LNCaP clone FGC (cell line): ENCODE data around the gene CNTNAP4.

ENCODE experiments used
- DNase-seq: peaks from one replicate; pipeline ENCODE4 v3.0.0-alpha.2; 2011; ENCODE audit warnings: low read depth
- H3K4me3 ChIP-seq: 2 replicates; pipeline ENCODE4 v1.5.1; 2011; ENCODE audit warnings: mild to moderate bottlenecking, low read depth, low read length, control low read depth
- TF ChIP-seq, protein P1 (sequence below): IDR thresholded peaks from 2 replicates; pipeline ENCODE4 v1.5.1; 2012; ENCODE audit warnings: mild to moderate bottlenecking; ENCODE audit not compliant: control insufficient read depth, insufficient read depth; ENCODE audit errors: extremely low read depth

Gene CNTNAP4

GRCh38 chr16:76474048-76474447 is 196.8 kb downstream of the CNTNAP4 start:
- H3K4me3 ChIP-seq, result no peak overlapping the region
- DNase-seq, result no peak
- TF ChIP-seq, protein P1, sequence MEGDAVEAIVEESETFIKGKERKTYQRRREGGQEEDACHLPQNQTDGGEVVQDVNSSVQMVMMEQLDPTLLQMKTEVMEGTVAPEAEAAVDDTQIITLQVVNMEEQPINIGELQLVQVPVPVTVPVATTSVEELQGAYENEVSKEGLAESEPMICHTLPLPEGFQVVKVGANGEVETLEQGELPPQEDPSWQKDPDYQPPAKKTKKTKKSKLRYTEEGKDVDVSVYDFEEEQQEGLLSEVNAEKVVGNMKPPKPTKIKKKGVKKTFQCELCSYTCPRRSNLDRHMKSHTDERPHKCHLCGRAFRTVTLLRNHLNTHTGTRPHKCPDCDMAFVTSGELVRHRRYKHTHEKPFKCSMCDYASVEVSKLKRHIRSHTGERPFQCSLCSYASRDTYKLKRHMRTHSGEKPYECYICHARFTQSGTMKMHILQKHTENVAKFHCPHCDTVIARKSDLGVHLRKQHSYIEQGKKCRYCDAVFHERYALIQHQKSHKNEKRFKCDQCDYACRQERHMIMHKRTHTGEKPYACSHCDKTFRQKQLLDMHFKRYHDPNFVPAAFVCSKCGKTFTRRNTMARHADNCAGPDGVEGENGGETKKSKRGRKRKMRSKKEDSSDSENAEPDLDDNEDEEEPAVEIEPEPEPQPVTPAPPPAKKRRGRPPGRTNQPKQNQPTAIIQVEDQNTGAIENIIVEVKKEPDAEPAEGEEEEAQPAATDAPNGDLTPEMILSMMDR, result no peak

DNA sequence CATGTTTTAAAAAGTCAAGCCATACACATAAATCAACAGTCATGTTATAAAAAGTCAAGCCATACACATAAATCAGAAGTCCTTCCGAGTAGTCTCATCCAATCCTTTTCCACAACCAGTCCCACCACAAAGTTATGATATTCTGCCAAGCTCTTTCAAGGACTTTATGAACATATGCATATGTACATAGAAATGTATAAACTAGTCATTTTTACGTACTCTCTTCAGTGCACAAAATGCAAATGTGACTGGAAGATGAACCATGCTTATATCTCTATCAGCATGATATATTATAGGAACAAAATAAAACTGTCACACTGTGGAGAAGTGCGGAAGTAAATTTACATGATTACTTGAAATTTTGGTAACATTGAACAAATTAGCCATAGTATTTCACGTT is 200.9 kb downstream of the CNTNAP4 start:
- DNase-seq, result no peak
- TF ChIP-seq, protein P1, result no peak
- no peak overlapping the region for H3K4me3 ChIP-seq

- TF ChIP-seq, protein P1, result no peak
- H3K4me3 ChIP-seq, result no peak overlapping the region
- DNase-seq, result no peak
These were observed 206.2 kb downstream of the CNTNAP4 start for GRCh38 chr16:76483307-76483909.

DNA sequence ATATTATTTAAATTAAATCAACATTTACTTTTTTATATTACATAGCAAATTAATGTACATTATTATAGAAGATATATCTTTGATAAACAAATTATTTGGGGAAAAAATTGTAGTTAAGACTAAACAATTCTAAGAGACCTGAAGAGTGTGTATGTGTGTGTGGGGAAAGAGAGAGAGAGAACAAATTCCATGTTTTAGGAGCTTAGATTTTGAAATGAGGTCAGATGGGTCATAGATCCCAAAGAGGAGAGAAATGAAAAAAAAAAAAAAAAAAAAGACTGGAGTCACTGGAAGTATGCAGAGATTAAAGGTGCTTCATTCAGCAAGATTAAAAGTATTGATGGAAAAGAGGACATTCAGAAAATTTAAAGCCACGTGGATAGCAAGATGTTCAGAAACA is 206.8 kb downstream of the CNTNAP4 start:
- TF ChIP-seq, protein P1, result no peak
- no peak for DNase-seq

GRCh38 chr16:76486740-76487139 is 209.5 kb downstream of the CNTNAP4 start:
- TF ChIP-seq, protein P1, result no peak
- H3K4me3 ChIP-seq, result no peak overlapping the region
- DNase-seq, result no peak

More for the DNA sequence above, 206.8 kb downstream of the CNTNAP4 start:
- H3K4me3 ChIP-seq, result no peak overlapping the region

DNA sequence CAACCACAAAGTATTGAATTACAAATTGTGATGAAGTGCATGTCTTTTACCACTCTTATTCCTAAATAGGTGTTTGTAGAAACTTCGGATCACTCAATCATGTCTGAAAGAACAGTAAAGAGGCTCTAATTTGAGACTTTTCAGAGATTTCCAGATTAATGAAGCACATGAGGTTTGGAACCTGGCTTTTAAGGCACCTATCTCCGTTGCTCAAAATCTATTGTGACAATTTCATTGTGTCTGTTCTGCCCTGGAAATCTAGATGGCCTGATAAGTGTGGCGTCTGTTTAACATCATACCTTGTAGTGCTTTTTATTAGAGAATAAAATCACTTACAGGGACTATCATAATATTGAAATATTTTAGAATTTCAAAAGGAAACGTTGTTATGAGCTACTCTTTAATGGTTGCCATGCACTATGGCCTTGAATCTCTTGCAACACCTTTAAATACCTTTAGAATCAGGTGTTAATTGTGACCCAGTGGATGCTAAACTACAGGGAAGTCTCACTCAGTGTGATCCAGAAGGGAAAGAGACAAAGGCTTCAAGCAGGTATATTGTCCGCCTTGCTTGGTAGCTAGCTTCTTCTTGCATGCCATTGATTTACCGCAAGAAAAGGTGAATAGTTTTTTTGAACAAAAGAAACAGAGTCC is 210.3 kb downstream of the CNTNAP4 start:
- no peak for DNase-seq
- no peak overlapping the region for H3K4me3 ChIP-seq
- TF ChIP-seq, protein P1, result no peak

GRCh38 chr16:76488065-76488417 is 210.8 kb downstream of the CNTNAP4 start:
- H3K4me3 ChIP-seq, result no peak overlapping the region
- TF ChIP-seq, protein P1, result no peak
- DNase-seq, result no peak
